PFSK-1 (cell line): ENCODE measurements around the gene SATL1.

Source experiments
- FOXP2 ChIP-seq: optimal IDR thresholded peaks from 2 replicates; pipeline ENCODE3; 2011; ENCODE audit warnings: borderline replicate concordance, control low read depth, inconsistent platforms; ENCODE audit not compliant: insufficient read depth; ENCODE audit errors: extremely low read length, extremely low read depth
- POLR2AphosphoS5 ChIP-seq: IDR thresholded peaks from 2 replicates; pipeline ENCODE4 v1.6.1; 2012; ENCODE audit warnings: low read depth, mild to moderate bottlenecking, control low read depth, low read length, moderate library complexity
- REST ChIP-seq, 2 experiments: IDR thresholded peaks; 2 replicates each; pipeline versions ENCODE4 v1.6.1 to v1.8.0; 2011 to 2012; ENCODE audit warnings: low read depth in 2 of 2, low read length in 2 of 2, control low read depth in 1 of 2, inconsistent platforms in 1 of 2, mild to moderate bottlenecking in 1 of 2, moderate library complexity in 1 of 2; ENCODE audit not compliant: insufficient read depth in 1 of 2
- SIN3A ChIP-seq: IDR thresholded peaks from 2 replicates; pipeline ENCODE4 v1.6.1; 2012; ENCODE audit warnings: mild to moderate bottlenecking, low read length, moderate library complexity, borderline replicate concordance; ENCODE audit not compliant: insufficient read depth
- TAF1 ChIP-seq: IDR thresholded peaks from 2 replicates; pipeline ENCODE4 v1.6.1; 2012; ENCODE audit warnings: low read length, control low read depth, borderline replicate concordance; ENCODE audit not compliant: insufficient read depth

The SATL1 gene

DNA sequence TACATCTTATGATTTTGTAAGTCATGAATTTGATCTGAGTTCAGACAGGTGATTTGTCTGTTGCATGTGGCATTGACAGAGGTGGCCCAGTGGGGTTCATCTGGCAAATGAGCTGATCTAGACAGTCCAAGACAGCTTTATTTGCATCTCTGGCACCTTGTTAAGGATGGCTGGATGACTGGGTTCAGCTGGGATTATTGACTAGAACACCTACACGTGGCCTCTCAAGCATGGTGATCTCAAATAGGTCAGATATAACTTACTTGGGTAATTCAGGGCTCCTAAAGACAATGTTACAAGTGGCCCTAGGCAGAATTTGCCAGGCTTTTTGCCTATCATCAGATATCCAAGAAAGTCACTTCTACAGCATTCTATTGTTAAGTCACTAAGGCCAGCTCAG lies 192.0 kb downstream of the SATL1 start:
- no peak for TF ChIP-seq SIN3A
- TF ChIP-seq REST (IDR thresholded peaks at IDR 0.05; ENCODE audit: insufficient read depth in 1 of 2, low read depth in 2 of 2, low read length in 2 of 2): no peak
- TF ChIP-seq TAF1: no peak
- TF ChIP-seq POLR2AphosphoS5: no peak
- no peak for TF ChIP-seq FOXP2
